ENCODE results near the gene SMC3.

DNA sequence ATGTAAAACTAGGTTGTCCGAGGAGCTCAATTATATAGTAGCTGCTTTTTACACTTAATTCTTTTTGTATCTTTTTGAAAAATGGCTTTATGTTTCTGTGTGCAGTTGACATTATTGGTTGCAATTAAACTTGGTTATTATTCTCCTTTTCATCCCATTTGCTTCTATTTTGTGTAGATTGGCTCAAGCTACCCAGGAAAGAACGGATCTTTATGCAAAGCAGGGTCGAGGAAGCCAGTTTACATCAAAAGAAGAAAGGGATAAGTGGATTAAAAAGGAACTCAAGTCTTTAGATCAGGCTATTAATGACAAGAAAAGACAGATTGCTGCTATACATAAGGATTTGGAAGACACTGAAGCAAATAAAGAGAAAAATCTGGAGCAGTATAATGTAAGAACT, 16.5 kb downstream of the SMC3 start:
- TF ChIP-seq, protein P1, sequence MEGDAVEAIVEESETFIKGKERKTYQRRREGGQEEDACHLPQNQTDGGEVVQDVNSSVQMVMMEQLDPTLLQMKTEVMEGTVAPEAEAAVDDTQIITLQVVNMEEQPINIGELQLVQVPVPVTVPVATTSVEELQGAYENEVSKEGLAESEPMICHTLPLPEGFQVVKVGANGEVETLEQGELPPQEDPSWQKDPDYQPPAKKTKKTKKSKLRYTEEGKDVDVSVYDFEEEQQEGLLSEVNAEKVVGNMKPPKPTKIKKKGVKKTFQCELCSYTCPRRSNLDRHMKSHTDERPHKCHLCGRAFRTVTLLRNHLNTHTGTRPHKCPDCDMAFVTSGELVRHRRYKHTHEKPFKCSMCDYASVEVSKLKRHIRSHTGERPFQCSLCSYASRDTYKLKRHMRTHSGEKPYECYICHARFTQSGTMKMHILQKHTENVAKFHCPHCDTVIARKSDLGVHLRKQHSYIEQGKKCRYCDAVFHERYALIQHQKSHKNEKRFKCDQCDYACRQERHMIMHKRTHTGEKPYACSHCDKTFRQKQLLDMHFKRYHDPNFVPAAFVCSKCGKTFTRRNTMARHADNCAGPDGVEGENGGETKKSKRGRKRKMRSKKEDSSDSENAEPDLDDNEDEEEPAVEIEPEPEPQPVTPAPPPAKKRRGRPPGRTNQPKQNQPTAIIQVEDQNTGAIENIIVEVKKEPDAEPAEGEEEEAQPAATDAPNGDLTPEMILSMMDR (conservative IDR thresholded peaks at IDR 0.05; ENCODE audit: low read depth, low read length) = no peak
- TF ChIP-seq POLR2A (IDR thresholded peaks at IDR 0.05; ENCODE audit: low read depth, low read length) = no peak
- TF ChIP-seq, protein P2, sequence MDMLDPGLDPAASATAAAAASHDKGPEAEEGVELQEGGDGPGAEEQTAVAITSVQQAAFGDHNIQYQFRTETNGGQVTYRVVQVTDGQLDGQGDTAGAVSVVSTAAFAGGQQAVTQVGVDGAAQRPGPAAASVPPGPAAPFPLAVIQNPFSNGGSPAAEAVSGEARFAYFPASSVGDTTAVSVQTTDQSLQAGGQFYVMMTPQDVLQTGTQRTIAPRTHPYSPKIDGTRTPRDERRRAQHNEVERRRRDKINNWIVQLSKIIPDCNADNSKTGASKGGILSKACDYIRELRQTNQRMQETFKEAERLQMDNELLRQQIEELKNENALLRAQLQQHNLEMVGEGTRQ (IDR thresholded peaks at IDR 0.05; ENCODE audit: low read depth, low read length) = no peak
- TF ChIP-seq SMC3 (IDR thresholded peaks at IDR 0.05; ENCODE audit: low read depth, low read length) = no peak
